Type B pancreatic cell (in vitro differentiated cells): ENCODE results near the gene IGFBP7. TPM values are rescaled to one million over a fixed set of nuclear protein-coding genes. Genes with fewer than 3 reads are reported as not detected.
"Not testable (repeated sequence)": the region's sequence is repeated elsewhere in the genome, so short reads cannot be mapped to it uniquely, and the experiment has no call there.

Experiments
- DNase-seq: peaks from one replicate; pipeline ENCODE4 v3.0.0; 2021; ENCODE audit warnings: mixed read lengths; ENCODE audit not compliant: unreplicated experiment; ENCODE audit errors: extremely low spot score
- H3K27ac Mint-ChIP-seq: 2 replicates; pipeline ENCODE4 v1.8.0; 2021; ENCODE audit warnings: mild to moderate bottlenecking, mixed read lengths
- H3K27me3 Mint-ChIP-seq: 2 replicates; pipeline ENCODE4 v1.8.0; 2021; ENCODE audit warnings: mixed read lengths
- H3K36me3 Mint-ChIP-seq: 2 replicates; pipeline ENCODE4 v1.8.0; 2021; ENCODE audit warnings: mixed read lengths
- H3K4me1 Mint-ChIP-seq: one replicate; pipeline ENCODE4 v1.8.0; 2021; ENCODE audit warnings: mixed read lengths; ENCODE audit not compliant: unreplicated experiment
- H3K4me3 Mint-ChIP-seq: 2 replicates; pipeline ENCODE4 v1.8.0; 2021; ENCODE audit warnings: mild to moderate bottlenecking, mixed read lengths
- H3K9me3 Mint-ChIP-seq: 2 replicates; pipeline ENCODE4 v1.8.0; 2021; ENCODE audit warnings: mixed read lengths
- CTCF ChIP-seq: fragments of 200-600 bp; sonication (generic); conservative IDR thresholded peaks from 2 replicates; pipeline ENCODE4 v1.5.0; 2021; ENCODE audit warnings: antibody characterized with exemption, mild to moderate bottlenecking
- total RNA-seq: library from RNA; stranded (reverse); gene quantifications from 2 replicates; pipeline ENCODE4 v1.2.1, GENCODE V29; 2021; ENCODE audit warnings: low replicate concordance

IGFBP7 gene
- total RNA-seq, 1 donor from 2014 or later, result 108 TPM

GRCh38 chr4:57064811-57065711 is 45.1 kb downstream of the IGFBP7 start:
- no peak for DNase-seq
- peak overlapping the region; percentile 41 for H3K27ac Mint-ChIP-seq
- H3K4me1 Mint-ChIP-seq, result peaks cover 29% of the 10 kb centered on the region
- H3K36me3 Mint-ChIP-seq, result peaks cover 7% of the 10 kb centered on the region
- H3K9me3 Mint-ChIP-seq, result no peaks in the 10 kb centered on the region
- no peak overlapping the region for H3K4me3 Mint-ChIP-seq
- H3K27me3 Mint-ChIP-seq, result no peaks in the 10 kb centered on the region
- TF ChIP-seq CTCF, result no peak

- Mint-ChIP-seq H3K27ac (no peak overlapping the region), H3K4me3 (no peak overlapping the region), H3K27me3 (no peaks in the 10 kb centered on the region), H3K9me3 (no peaks in the 10 kb centered on the region), H3K36me3 (peaks cover 11% of the 10 kb centered on the region), H3K4me1 (peaks cover 28% of the 10 kb centered on the region)
- DNase-seq, result no peak
- TF ChIP-seq CTCF, result no peak
Observed at GRCh38 chr4:57064120-57064519, 46.1 kb downstream of the IGFBP7 start.

- no peak overlapping the region for H3K27ac Mint-ChIP-seq
- TF ChIP-seq CTCF, result no peak
- no peaks in the 10 kb centered on the region for H3K9me3 Mint-ChIP-seq
- H3K4me3 Mint-ChIP-seq, result no peak overlapping the region
- H3K36me3 Mint-ChIP-seq, result peaks cover 11% of the 10 kb centered on the region
- no peaks in the 10 kb centered on the region for H3K27me3 Mint-ChIP-seq
- no peak for DNase-seq
- peaks cover 26% of the 10 kb centered on the region for H3K4me1 Mint-ChIP-seq
Observed at GRCh38 chr4:57063518-57063917, 46.7 kb downstream of the IGFBP7 start.

GRCh38 chr4:57061395-57061794 is 48.8 kb downstream of the IGFBP7 start:
- Mint-ChIP-seq H3K4me1 (peaks cover 28% of the 10 kb centered on the region), H3K4me3 (no peak overlapping the region)

GRCh38 chr4:57060717-57061067 is 49.5 kb downstream of the IGFBP7 start:
- H3K27ac Mint-ChIP-seq, DNase-seq, H3K36me3 Mint-ChIP-seq, H3K9me3 Mint-ChIP-seq, H3K4me3 Mint-ChIP-seq, H3K27me3 Mint-ChIP-seq: not testable (repeated sequence)
- H3K4me1 Mint-ChIP-seq, result peaks cover 31% of the 10 kb centered on the region

More at GRCh38 chr4:57061395-57061794, 48.8 kb downstream of the IGFBP7 start:
- DNase-seq, result no peak
- Mint-ChIP-seq H3K9me3 (no peaks in the 10 kb centered on the region), H3K36me3 (peaks cover 11% of the 10 kb centered on the region), H3K27ac (no peak overlapping the region), H3K27me3 (no peaks in the 10 kb centered on the region)
- TF ChIP-seq CTCF, result no peak

GRCh38 chr4:57059890-57060716 is 50.1 kb downstream of the IGFBP7 start:
- H3K4me1 Mint-ChIP-seq, result peaks cover 25% of the 10 kb centered on the region
- DNase-seq, result no peak
- TF ChIP-seq CTCF, result no peak
- no peaks in the 10 kb centered on the region for H3K9me3 Mint-ChIP-seq
- H3K36me3 Mint-ChIP-seq, result peaks cover 6% of the 10 kb centered on the region
- H3K27ac Mint-ChIP-seq, result no peak overlapping the region
- no peaks in the 10 kb centered on the region for H3K27me3 Mint-ChIP-seq
- H3K4me3 Mint-ChIP-seq, result no peak overlapping the region
